NCI-H460 (cell line): ENCODE results near the gene THSD1. TPM values are rescaled to one million over a fixed set of nuclear protein-coding genes. Genes with fewer than 3 reads are reported as not detected.
"Not testable (repeated sequence)": the region's sequence is repeated elsewhere in the genome, so short reads cannot be mapped to it uniquely, and the experiment has no call there.

Experiments used
- DNase-seq: peaks from one replicate; pipeline ENCODE4 v3.0.0-alpha.2; 2016; ENCODE audit warnings: low read depth; ENCODE audit errors: extremely low read depth
- small RNA-seq, 2 experiments: library from RNA; depleted of rRNA; stranded (forward); fragments of <200 nt; gene quantifications; one replicate each; pipeline ENCODE3, GENCODE V24; 2014
- total RNA-seq: library from RNA; depleted of rRNA; stranded (reverse); fragments of >200 nt; shearing (Covaris generic); gene quantifications from 2 replicates; pipeline ENCODE4 v1.2.3, GENCODE V29; 2014; rRNA removed

Gene THSD1
- total RNA-seq, 1 experiment from 2014 or later: 0.07 TPM

DNA sequence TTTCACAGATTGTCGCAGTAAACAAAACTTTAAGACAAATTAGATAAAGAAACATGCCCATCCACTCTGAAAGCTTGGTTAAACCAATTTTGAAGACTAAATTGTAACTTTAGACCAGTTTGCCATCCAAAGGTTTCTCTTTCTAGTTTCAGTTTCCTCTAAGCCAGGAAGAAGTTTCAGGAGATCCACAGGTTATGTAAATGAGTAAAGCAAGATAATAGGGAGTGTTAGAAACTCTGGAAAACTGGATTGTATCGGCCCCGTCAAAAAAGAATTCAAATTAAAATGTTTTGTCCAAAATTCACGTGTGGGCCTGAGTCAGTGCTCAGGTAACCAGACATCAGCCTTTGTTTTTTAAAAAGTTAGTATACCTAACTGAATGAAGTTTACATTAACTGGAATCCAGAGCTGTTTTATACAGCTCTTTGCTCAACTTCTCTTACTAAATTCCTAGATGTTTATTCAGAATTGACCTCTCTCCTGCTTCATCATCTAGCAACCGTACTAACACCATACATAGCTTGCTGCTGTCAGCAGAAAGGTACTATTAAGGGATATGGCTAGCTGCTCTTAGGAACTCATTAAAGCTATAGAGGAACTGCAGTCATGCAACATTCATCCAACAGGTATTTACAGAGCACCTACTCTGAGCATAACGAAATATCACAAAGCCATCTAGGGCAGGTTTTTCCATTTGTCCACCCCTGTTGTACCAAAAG, 43.6 kb downstream of the THSD1 start:
- DNase-seq: not testable (repeated sequence)

DNA sequence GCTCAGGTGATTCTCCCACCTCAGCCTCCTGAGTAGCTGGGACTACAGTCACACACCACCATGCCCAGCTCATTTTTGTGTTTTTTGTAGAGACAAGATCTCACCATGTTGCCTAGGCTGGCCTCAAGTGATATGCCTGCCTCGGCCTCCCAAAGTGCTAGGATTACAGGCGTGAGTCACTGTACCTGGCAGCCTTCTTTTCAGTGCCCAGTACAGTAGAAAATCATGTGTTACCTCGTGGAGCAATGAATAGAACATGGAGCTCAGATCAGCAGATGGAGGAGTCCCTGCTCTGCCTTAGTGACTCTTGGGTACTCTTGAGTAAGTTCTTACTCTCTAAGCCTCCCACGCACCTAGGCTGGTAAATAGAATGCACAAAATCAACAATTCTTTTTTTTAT, 44.7 kb downstream of the THSD1 start:
- no peak for DNase-seq

DNA sequence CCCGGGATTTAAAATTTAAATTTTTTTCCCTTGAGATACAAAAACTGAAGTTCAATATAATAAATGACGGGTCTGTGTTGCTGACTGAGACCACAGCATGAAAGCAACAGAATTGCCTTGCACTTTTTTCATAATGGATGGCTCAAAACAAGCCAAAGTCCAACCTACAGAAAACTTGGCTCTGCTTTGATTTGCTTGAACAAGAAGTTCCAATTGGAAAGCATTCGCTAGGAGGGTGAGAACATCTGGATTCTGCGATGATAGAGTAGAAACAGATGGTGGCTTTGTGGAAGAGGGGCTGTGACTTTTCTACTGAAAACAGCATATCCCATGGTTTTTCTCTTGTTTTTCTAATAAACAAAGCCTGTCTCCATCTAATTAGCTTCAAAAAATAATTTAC, 46.4 kb downstream of the THSD1 start:
- DNase-seq: no peak

DNA sequence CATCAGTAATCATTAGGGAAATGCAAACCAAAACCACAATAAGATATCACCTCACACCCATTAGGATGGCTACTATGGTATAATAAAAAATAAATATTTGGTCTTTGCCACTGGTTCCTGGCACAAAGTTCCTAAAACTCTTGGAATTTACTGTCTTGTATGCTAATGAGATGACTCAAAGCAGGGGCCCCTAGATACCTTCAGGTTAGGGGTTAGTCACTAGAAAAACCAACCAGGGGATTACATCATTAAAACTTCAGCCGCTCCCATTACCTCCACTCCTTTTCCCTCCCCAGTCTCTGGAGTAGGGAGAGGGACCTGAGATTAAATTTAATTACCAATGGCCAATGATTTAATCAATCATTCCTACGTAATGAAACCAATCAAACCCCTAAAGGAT, 49.6 kb downstream of the THSD1 start:
- DNase-seq: no peak

DNA sequence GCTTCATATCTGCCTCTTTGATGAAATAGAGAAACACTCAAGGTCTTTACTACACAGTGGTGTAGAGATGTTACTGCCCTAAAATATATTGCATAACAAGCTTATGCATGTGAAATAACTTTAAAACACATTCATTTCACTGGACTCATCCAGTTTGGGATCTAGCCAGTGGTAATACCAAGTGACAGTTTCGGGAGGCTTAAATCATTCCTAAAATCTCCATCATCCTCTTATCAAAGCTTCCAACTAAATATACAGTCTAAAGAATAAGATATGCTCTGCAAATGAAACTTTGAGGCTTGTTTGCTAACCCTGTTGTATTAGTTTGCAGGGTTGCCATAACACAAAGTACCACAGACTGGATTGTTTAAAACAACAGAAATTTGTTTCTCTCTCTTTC, 52.8 kb downstream of the THSD1 start:
- DNase-seq: no peak

DNA sequence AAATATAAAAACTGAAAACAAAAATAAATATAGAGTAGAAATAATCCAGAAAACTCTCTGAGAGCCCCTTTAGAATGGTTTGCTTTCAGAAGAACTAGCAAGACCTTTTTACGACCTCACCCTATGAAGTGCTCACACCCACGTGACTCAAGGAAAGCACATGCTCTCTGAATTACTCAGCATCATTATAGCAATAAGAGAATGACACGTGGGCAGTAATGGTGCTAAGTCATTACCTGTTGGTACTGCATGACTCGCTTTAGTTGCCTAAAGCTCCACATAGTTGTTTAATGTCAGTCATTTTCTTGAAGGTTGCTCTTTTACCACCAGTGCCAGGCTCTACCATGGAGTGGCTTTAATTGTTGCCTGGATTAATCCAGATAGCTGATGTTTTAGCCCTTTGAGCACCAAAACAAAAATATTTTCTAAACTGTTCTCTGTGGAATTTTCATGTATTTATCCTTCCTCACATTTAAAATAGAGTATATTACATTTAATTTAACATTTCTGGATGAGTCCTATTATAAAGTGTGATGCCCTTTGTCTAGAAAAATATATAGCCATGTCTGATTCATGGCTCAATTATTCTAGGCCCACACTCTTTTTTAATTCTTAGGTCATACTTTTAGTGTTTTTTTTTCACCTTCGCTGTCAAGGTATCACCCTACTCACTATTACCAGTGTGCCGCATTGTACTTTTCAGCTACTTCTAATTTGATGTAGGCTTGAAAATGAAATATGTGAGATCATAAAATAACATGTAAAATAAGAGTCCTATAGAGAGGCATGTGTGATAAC, 56.8 kb downstream of the THSD1 start:
- DNase-seq: peak; percentile 23

DNA sequence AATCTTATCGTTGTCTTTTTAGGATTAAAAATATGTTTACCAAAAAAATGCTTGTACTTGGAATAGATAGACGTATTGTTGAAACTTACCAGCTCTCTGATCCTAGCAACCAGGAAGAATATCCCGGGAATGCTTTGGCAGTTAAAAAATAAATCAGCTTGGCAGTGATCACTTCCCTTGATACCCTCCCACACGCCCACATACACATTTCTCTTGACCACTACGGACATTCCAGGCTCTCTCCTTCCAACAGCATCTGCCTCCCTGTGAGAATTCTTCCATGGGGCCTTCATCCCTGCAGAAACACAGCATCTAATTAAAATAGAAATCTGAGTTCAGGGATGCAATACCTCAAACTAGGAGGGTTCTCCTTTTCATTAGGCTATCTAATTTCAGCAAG, 57.9 kb downstream of the THSD1 start:
- no peak for DNase-seq

DNA sequence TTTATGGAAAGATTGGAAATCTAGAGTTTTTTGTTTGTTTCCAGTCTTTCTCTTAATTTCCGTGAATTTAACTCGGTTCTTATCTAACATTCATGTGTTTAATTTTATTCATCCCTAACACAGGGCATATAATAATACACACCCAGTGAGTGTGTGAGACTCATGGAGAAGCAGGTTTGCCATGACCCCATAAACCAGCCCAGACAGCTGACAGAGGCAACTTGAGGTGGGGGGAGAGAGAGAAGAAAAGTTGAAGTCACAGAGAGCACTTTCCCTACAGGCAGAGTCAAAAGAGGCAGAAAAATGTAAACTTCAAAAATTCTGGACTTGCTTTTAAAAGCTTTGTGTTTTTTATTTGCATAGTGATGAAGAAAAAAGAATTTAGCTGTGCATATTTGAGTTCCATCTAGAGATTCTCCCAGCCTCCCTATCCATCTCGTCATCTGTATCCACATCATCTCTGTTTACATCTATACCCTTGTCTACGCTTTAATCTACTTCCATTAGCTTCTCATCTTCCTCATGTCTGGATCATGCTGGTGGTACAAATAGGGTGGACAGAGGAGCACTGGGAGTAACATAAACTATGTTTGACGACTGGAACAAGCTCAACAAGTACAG, 60.2 kb downstream of the THSD1 start:
- no peak for DNase-seq

DNA sequence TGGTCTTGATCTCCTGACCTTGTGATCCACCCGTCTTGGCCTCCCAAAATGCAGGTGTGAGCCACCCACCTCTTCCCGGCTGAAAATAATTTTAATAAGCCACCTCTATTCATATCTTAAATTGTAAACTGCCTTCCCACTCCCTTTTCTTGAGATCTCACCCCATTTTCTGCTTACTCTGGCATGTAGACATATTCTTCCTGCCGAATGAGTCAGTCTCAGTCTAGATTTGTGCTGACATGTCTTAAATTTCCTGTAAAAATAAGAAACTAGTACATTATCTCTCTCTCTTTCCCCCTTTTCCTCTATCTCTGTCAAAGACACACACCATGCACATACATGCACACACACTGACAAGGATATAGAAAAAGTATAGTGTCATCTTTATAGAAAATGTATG, 60.9 kb downstream of the THSD1 start:
- no peak for DNase-seq

DNA sequence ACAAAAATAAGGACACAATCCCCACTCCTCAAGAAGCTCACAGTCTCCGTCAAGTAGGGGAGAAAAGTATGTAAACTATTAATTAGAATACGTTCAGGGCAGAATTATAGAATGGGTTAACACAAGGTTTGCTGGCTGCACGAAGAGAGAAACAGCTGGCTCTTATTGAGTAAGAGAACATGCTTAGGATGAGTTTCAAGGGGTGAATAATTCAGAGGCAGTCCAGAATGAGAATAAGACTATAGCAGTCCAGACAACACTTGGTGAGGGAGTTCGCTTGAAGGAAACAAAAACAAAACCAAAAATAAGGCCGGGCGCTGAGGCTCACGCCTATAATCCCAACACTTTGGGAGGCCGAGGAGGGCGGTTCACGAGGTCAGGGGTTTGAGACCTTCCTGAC, 61.9 kb downstream of the THSD1 start:
- DNase-seq: no peak

DNA sequence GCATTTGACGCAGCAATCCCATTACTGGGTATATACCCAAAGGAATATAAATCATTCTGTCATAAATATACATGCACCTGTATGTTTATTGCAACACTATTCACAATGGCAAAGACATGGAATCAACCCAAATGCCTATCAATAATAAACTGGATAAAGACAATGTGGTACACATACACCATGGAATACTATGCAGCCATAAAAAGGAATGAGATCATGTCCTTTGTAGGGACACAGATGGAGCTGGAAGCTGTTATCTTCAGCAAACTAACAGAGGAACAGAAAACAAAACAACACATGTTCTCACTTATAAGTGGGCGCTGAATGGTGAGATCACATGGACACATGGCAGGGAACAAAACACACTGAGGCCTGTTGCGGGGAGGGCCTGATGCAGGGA, 63.8 kb downstream of the THSD1 start:
- DNase-seq: not testable (repeated sequence)

DNA sequence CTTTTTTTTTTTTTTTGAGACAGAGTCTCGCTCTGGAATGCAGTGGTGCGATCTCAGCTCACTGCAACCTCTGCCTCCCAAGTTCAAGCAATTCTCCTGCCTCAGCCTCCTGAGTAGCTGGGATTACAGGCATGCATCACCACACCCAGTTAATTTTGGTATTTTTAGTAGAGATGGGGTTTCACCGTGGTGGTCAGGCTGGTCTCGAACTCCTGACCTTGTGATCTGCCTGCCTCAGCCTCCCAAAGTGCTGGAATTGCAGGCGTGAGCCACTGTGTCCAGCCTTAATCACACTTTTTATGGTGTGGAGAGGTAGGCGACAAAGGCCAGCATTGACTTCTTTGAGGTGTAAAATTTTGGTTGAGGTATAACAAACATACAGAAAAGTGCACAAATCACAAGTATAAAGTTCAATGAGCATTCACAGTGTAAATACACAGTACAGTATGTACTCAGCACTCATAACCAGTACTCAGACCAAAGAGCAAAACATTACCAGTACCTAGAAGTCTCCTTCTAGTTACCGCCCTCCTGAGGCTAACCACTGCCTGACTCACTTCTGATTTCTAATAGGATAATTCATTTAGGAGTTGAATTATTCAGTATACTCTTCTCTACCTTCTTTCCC, 68.0 kb downstream of the THSD1 start:
- not testable (repeated sequence) for DNase-seq

DNA sequence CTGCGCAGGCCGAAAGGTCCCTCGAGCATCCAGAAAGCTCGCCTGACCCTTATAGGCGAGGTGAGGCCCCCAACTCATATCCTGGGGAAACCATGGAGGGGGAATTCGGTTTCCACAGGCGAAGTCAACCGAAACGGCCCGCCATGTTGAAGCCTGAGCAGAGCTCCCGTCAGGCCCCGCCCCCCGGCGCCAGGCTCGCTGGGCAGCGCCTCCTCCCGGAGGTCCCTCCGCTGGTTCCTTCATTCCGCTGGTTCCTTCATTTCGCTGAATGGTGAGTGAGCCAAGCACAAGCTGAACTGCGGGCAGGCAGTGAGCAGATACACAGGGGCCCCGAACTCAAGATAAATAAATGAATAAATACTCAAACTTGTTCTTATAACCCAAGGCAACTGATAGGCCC, 71.9 kb downstream of the THSD1 start:
- DNase-seq: not testable (repeated sequence)

DNA sequence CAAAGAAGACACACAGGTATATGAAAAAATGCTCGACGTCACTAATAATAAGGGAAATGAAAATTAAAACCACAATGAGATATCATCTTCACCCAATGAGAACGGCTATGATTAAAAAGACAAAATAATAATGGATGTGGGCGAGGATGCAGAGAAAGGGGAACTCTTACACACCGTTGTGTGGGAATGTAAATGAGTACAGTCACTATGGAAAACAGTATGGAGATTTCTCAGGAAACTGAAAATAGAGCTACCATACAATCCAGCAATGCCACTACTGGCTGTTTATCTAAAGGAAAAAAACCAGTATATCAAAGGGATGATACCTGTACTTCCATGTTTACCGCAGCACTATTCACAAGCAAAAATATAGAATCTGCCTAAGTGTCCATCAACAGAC, 74.1 kb downstream of the THSD1 start:
- DNase-seq: not testable (repeated sequence)

Small RNAs within 50 kb of the gene (small RNA-seq; reads per million reads assigned to genes)
- gene RNY4P24: 0 to 0.18 reads per million in 2 experiments

Other genes starting within 250 kb of the THSD1 start
- 5.8 and 8.7 TPM in 2 replicates for gene NEK3, start 246.6 kb downstream of the THSD1 start, total RNA-seq
- 28.4 and 35.3 TPM in 2 replicates for gene VPS36, start 44.5 kb upstream of the THSD1 start, total RNA-seq
- 26.5 and 32.3 TPM in 2 replicates for gene CKAP2, start 49.3 kb upstream of the THSD1 start, total RNA-seq
- 2.9 and 4.5 TPM in 2 replicates for gene HNRNPA1L2, start 236.3 kb upstream of the THSD1 start, total RNA-seq
- gene SUGT1, start 246.7 kb upstream of the THSD1 start, total RNA-seq: 49.2 and 52.3 TPM in 2 replicates